Measurements from ENCODE around the gene TAB2.
"Not testable (repeated sequence)": the region's sequence is repeated elsewhere in the genome, so short reads cannot be mapped to it uniquely, and the experiment has no call there.

Gene TAB2

DNA sequence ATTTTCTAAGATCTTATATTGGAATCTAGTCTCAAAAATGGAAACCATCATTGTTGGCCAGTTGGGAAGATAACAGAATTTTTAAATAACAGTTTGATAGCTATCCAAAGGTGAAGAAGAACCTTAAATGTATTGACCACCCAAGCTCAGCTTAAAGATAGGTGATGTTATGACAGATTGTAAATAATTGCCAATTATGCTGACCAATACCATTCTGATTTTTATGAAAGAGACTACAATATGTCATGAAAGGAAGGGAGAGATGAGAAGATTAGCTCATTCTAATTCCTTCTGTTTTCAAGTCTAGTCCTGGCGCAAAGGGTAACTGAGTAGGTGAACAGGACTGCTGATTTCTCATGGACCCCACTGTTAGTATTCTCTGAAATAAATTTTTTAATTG is 5.7 kb upstream of the TAB2 start:
- no peak overlapping the region for H3K4me3 ChIP-seq (ENCODE audit: low read depth, low read length)

DNA sequence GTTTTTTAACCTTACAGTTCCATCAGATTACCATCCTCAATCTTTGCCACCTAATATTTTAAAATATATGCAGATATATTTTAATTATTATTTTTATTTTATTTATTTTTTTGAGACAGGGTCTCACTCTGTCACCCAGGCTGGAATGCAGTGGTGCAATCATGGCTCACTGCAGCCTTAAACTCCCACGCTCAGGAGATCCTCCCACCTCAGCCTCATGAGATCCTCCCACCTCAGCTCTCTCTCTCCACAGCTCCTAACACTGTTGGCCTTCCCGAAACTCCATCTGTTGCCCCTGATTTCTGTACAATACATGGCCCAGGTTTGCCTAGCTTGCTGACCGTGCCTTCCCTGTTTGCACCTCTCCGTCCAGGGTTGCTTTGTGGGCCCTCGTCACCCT is 4.4 kb upstream of the TAB2 start:
- no peak overlapping the region for H3K4me3 ChIP-seq (ENCODE audit: low read depth, low read length)

DNA sequence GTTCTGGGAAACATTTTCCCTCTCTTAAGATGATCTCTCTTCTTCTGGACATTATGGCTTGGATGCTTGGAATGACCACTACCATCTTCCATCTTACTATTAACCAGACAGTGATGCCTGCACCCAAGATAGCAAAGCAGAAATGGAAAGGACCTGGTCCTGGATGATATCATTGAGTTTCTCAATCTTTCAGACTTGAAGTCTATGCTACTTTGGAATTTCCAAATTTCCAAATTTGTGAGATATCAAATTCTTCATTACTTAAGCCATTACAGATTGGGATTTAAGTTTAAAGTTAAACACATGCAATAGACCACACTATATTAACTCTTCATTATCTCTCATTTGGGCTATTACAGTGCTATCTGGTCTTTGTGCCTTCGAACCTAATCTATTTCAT is 3.7 kb upstream of the TAB2 start:
- H3K4me3 ChIP-seq (ENCODE audit: low read depth, low read length), result no peak overlapping the region

DNA sequence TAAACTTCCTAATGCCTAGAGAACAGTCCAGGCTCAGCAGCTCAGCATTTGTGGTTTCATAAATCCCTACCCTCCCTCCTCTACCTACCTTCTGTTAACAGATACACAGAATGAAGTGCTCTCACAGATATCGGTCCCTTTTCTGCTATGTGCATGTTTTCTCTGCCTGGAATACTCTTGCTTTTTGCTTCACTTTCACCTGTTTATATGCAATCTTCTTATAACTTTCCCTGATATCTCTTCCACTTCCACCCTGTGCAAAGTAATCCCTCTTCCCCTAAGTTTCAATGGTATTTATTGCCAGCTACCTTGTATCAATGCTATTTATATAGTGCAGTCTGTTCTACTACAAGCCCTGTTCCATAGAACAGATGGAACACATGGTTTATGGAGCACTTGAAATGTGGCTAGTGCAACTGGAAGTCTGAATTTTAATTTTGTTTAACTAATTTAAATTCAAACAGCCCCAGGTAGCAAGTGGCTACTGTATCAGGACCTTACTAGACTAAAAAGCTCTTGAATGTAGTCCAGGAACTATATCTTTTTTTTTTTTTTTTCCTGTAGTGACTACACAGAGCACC is 3.1 kb upstream of the TAB2 start:
- no peak overlapping the region for H3K4me3 ChIP-seq (ENCODE audit: low read depth, low read length)

DNA sequence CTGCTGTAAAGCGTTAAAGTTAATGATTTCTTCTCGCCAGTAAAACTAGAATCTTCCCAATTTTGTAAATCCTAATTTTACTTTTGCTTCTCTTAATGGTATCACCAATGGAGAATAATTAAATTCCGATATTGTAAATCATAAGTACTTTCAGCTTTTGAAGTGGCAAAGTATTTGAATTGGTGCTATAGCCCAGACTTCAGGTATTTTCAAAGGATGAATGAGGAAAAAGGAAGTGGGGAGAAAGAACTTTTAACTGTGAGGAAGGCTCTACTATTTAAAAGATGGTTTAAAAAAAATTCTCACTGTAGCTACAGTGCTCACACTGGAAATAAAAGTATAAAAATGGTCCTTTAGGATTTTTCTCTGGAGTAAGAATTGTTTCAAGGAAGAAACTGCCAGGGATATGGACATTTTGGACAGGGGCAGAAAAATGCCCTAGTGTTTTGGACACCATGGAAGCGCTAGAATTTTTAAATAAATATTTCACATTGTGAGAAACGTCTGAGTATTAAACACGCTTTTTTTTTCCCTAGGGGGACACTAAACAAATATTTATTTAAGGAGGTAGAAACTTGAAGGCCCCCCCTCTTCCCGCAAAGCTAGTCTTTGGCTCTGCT is 1.3 kb upstream of the TAB2 start:
- H3K4me3 ChIP-seq (ENCODE audit: low read depth, low read length), result peak overlapping the region; percentile 75

DNA sequence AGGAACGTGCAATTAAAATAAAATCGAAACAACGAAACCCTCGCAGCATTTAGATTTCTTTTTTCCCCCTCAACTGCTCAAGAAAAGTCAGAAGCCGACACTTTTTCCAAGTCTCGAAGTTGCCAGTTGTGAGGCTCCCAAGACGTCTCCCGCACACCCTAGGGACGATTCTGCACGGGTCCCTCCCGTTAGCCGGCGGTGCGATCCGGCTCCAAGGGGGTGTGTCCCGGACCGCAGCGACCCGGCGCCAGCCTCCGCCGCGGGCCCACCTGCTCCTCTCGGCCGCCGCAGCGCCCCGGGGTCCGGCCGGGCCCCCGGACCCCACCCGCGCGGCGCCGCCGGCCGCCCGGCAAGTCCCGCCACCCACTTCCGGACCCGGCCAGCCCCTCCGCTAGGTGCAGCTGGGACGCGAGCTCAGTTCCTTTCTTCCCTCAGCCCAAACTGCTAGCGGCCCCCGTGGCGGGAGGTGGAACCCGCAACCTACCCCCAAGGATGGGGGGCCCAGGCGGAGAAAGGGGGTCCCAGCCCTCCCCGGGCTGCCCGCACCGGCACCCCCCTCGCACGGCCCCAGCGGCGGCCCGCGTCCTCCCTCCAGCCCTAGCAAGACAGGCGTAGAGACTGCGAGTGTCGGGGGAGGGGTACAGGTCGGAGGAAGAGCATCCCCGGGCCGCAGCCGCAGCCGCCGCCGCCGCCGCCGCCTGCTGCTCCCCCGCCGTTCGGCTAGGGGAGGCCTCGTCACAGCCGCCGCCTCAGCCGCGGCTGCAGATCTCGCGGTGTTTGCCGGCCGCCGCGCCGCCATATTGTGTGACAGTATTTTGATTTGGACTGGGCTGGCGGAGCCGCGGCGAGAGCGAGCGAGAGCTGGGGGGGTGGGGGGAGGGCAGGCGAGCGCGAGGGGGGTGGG is 520 bp upstream of the TAB2 start:
- peak overlapping the region; percentile 75 for H3K4me3 ChIP-seq (ENCODE audit: low read depth, low read length)

DNA sequence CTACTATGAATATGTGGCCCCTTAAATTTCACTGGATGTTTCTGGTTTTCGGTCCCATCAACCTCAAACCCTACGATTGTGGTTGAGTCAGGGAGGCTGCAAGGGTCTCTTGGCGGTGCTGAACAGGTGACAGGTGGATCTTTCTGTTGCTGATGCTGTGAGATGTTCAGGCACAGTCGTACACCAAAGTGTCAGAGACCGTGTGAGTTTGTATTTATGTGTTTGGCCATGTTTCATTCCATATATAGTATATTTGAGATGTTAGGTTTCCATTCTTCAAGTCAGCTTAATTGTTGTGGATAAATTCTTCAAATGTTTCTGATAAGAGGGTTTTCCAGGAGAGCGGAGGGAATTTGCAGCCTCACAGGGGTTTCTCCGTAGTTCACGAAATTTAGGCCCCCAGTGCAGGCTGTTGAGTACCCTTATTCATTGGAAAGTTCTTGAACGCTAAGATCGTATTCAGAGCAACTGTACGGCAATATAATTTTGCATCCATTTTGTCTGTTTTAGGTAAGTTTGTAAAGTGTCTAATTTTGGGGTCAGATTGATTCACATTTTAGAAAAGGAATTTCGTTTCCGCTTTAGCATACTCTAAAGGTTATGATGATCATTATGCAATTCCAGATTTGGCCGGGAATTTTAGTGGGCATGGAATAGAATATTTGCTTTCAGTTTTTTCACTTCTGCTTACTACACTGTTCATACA is 1.2 kb downstream of the TAB2 start:
- peak overlapping the region; percentile 85 for H3K4me3 ChIP-seq (ENCODE audit: low read depth, low read length)

DNA sequence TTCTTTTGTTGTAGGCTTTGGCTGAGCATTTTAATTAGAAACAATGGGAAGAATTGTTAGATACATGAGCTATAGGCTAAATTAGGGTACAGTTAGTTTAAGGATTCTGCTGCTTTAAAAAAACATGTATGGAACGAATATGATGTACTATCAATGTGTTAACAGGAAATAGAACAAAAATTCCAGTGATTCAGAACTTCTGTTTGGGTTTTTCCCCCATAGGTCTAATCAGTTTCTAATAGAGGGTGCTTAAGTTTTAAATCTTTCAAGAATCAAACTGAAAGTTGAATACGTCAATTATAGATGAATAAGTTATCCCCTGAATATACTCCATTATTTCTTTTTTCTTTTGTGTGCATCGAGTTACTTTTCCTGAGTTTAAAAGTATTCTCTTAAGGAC is 1.9 kb downstream of the TAB2 start:
- peak overlapping the region; percentile 85 for H3K4me3 ChIP-seq (ENCODE audit: low read depth, low read length)

DNA sequence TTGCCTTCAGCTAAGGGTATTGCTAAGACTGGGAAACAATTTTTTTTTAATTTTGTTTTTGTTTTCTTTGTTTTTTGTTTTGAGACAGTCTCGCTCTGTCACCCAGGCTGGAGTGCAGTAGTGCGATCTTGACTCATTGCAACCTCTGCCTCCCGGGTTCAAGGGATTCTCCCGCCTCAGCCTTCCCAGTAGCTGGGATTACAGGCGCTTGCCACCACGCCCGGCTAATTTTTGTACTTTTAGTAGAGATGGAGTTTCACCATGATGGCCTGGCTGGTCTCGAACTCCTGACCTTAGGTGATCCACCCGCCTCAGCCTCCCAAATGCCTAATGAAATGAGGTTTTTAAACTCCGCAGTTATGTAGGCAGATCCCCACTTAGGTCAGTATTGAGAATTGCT is 2.5 kb downstream of the TAB2 start:
- not testable (repeated sequence) for H3K4me3 ChIP-seq (ENCODE audit: low read depth, low read length)

DNA sequence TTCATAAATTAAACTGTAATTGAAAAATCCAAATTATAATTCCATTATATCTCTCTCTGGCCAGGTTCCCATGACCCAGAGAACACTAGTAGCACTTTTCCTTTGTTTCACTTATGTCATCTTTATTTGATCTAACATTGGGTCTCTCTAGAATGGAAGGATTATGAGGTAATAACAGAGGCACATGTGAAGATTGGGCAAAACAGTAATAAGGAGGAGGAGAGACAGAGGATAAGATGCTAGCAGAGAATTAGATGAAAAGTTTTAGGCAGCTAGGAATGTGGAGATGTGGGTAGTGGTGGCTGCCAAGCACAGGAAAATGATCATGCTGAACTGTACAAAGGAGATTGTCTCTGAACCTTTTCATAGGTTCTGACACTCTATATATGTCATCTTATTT is 3.3 kb downstream of the TAB2 start:
- no peak overlapping the region for H3K4me3 ChIP-seq (ENCODE audit: low read depth, low read length)

DNA sequence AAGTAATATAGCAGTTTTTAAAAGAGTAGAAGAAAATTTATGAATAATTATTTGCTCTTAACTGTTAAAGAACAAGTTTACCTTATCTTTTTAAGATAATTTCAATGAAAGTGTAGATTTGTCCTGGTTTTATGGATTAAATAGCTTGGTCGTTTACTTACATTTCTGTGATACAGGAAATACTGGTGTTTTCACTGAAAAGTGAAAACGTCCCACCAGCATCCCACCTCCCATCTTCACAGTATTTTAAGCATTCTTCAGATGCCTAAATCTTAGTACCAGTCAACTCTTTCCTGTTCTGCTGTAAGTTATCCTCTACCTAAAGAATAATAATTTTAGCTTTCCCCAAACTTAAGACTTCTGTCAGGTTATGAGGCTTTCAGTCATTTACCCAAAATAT is 5.8 kb downstream of the TAB2 start:
- no peak overlapping the region for H3K4me3 ChIP-seq (ENCODE audit: low read depth, low read length)

DNA sequence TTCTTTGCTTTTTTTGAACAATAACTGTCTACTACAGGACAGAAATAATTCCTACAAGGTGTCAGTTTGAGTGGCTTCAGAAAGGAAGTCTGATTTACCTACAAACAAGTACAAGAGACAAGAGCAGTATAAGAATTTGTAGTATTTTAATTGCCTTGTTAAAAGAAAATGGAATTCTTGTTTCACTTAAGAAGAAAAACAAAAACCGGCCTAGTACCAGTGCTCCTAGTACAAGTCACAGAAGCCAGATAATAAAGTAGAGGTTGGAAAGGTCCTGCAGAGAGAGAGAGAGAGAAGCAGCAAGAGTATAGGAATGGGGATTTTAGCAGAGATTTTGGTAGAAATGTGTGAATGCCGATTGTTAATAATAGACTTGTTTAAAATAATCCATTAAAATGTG is 6.4 kb downstream of the TAB2 start:
- no peak overlapping the region for H3K4me3 ChIP-seq (ENCODE audit: low read depth, low read length)

DNA sequence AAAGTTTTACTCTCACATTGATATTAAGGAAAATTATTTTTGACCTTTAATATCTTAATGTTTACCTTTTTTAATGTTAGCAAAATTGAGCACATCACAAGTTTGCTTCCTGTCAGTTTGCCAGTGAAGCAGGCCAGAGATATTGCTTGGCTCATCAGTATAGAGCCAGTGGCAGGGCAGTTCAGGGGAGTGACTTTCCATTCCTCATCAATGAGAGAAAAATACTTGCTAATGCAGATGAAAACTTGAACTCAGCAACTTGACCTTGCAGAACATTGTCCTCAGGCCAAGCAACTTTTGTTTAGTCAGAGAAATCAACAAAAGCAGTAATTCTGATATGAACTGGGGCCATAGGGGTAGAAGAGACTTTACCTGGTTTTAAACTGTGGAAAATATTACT is 6.9 kb downstream of the TAB2 start:
- H3K4me3 ChIP-seq (ENCODE audit: low read depth, low read length), result no peak overlapping the region

DNA sequence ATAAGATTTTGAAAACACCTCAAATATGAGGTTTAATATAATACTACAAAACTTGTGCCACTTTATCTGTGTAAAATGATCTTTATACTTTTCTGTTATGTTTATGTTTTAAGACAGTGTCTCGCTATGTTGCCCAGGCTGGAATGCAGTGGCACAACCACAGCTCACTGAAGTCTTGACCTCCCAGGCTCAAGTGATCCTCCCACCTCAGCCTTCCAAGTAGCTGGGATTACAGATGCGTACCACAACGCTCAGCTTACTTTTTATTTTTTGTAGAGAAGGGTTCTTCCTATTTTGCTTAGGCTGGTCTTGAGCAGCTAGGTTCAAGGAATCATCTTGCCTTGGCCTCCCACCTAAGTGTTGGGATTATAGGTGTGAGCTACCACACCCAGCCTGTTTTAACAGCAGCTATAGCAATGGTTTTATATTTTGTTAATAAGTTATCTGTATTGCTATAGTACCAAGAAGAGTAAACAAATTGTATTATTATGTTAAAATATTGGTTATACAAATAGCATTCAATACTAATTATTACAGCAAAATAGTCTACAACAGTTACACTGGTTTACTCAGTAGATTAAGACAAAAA is 8.2 kb downstream of the TAB2 start:
- no peak overlapping the region for H3K4me3 ChIP-seq (ENCODE audit: low read depth, low read length)

DNA sequence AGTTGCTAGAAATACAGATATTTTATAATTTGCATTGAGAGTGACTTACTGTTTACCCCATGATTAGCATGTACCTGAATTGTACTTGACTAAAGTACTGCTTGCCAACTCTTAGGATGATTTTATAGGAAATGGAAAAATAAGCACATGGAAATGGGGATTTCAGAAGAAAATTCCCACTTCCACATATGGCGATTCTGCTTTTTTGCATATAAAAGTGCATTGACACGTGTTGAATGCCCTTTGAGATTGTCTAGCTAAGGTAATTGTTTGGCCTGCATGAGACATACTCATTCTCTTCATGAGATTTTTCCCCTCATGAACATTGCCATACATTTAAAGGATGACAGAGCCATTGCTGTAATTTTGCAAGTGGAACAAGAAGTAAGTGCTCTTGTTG is 10.1 kb downstream of the TAB2 start:
- no peak overlapping the region for H3K4me3 ChIP-seq (ENCODE audit: low read depth, low read length)

DNA sequence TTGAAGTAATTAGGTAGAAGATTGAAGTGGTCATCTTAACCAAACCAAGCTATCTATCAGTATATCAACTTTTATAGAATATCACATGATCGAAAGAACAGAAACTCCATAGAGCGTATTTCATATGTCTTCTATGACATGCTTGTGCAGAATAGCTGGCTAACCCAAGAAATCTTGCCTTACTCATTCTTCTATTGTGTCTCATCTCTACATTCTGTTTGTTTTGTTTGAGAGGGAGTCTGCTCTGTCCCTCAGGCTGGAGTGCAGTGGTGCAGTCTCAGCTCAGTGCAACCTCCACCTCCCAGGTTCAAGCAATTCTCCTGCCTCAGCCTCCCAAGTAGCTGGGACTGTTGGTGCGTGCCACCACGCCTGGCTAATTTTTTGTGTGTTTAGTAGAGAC is 10.6 kb downstream of the TAB2 start:
- no peak overlapping the region for H3K4me3 ChIP-seq (ENCODE audit: low read depth, low read length)

DNA sequence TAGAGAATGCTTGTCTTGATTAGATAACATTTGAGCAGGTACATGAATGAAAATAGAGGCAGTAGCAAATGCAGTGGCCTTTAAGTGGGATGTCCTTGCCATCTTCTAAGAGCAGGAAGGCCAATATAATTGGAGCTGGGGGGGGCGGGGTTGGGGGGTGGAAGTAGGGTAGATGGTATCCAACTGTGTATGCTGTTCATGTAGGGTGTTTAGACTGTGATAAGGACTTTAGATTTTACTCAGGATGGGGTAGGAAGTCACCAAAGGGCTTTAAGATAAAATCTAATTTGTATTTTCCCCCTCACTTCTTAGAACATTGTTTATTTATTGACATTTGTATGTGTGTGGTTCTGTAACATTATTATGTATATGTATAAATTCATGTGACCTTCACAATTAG is 12.0 kb downstream of the TAB2 start:
- no peak overlapping the region for H3K4me3 ChIP-seq (ENCODE audit: low read depth, low read length)

DNA sequence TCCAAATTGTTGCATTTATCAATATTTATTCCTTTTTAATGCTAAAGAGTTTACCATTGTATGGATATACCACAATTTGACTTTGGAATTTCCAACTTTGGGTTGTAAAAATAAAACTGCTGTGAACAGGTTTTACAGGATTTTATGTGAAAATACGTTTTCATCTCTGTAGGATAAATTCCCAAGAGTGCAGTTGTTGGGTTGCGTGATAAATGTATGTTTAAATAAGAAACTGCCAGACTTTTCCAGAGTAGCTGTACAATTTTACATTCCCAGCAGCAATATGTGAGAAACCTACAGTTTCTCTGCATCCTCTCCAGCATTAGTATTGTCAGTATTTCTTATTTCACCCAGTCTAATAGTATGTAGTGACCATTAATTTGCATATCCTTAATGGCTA is 12.6 kb downstream of the TAB2 start:
- H3K4me3 ChIP-seq (ENCODE audit: low read depth, low read length), result no peak overlapping the region

DNA sequence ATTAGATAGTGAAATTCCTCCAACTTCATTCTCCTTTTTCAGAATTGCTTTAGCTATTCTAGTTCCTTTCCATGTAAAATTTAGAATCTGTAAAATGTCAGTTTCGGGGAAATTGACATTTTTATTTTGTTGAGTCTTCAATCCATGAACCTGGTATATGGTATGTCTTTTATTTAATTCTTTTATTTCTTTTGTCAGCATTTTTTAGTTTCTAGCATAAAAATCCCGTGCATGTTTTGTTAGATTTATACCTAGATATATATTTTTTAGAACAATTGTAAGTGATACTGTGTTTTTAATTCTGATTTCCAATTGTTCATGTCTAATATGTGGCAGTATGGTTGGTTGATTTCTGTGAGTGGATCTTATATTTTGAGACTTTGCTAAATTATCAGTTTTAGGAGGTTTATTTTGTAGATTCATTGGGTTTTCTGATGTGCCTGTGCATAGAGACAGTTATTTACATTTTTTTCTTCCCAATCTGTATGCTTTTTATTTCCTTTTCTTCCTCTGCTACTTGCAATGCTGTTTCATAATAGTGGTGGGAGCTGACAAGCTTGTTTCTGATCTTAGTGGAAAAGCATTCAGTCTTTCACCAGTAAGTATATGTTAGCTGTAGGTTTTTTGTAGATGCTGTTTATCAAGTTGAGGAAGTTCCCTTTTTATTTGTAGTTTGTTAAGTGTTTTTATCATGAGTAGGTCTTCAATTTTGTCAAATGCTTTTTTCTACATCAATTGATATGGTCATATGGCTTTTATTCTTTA is 13.7 kb downstream of the TAB2 start:
- no peak overlapping the region for H3K4me3 ChIP-seq (ENCODE audit: low read depth, low read length)

DNA sequence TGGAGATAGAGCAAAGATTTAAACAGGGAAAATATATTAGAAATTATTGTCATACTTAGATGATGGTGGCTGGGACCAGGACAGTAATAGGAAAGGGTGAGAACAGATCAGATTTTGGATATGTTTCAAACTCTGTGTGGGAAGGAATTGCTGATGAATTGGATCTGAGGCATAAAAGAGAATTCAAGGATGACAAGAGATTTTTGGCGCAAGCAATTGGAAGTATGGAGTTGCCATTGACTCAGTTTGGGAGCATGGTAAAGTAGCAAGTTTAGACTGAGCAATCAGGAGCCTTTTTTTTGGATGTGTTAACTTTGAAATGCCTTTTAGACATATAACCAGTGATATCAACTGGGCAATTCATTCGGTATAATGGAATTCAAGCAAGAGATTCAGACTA is 14.4 kb downstream of the TAB2 start:
- no peak overlapping the region for H3K4me3 ChIP-seq (ENCODE audit: low read depth, low read length)

Data from iPS-11a (cell line).